H9 (cell line): Measurements from ENCODE around the gene TMCC2. TPM values are rescaled to one million over a fixed set of nuclear protein-coding genes. Genes with fewer than 3 reads are reported as not detected.

ENCODE experiments used
- DNase-seq: peaks from one replicate; pipeline ENCODE4 v3.0.0-alpha.2; 2017
- H2AFZ ChIP-seq: one replicate; pipeline ENCODE4 v1.6.1; 2013; ENCODE audit warnings: mild to moderate bottlenecking, low read length, control low read depth, moderate library complexity
- H2AK5ac ChIP-seq: 2 replicates; pipeline ENCODE4 v1.6.1; 2013; ENCODE audit warnings: low read length, control low read depth, mixed read lengths; ENCODE audit not compliant: insufficient read length
- H2BK120ac ChIP-seq: one replicate; pipeline ENCODE4 v1.6.1; 2013; ENCODE audit warnings: low read depth, mild to moderate bottlenecking, low read length, control low read depth, inconsistent platforms; ENCODE audit not compliant: poor library complexity, severe bottlenecking
- H2BK12ac ChIP-seq: 2 replicates; pipeline ENCODE4 v1.6.1; 2013; ENCODE audit warnings: low read length, control low read depth, mixed read lengths, low read depth; ENCODE audit not compliant: insufficient read length
- H2BK15ac ChIP-seq: 2 replicates; pipeline ENCODE4 v1.6.1; 2013; ENCODE audit warnings: low read depth, low read length, control low read depth
- H2BK20ac ChIP-seq: one replicate; pipeline ENCODE4 v1.6.1; 2013; ENCODE audit warnings: low read depth, mild to moderate bottlenecking, low read length, control low read depth, inconsistent platforms; ENCODE audit not compliant: poor library complexity, severe bottlenecking
- H2BK5ac ChIP-seq: 2 replicates; pipeline ENCODE4 v1.6.1; 2013; ENCODE audit warnings: low read length, control low read depth, mixed read lengths; ENCODE audit not compliant: insufficient read length
- H3K14ac ChIP-seq: 2 replicates; pipeline ENCODE4 v1.6.1; 2013; ENCODE audit warnings: low read length, control low read depth; ENCODE audit not compliant: insufficient read depth
- H3K18ac ChIP-seq: 2 replicates; pipeline ENCODE4 v1.6.1; 2013; ENCODE audit warnings: low read depth, mild to moderate bottlenecking, mixed read lengths, low read length, control low read depth; ENCODE audit not compliant: insufficient read length
- H3K23ac ChIP-seq: 2 replicates; pipeline ENCODE4 v1.6.1; 2013; ENCODE audit warnings: low read length, control low read depth, mixed read lengths, low read depth; ENCODE audit not compliant: insufficient read length
- H3K23me2 ChIP-seq: 2 replicates; pipeline ENCODE4 v1.6.1; 2013; ENCODE audit warnings: low read depth, mild to moderate bottlenecking, mixed read lengths, low read length, control low read depth; ENCODE audit not compliant: insufficient read length, poor library complexity, severe bottlenecking
- H3K27ac ChIP-seq: 2 replicates; pipeline ENCODE4 v1.5.1; 2013; ENCODE audit warnings: low read length, control low read depth, mixed read lengths, low read depth; ENCODE audit not compliant: insufficient read length
- H3K27me3 ChIP-seq: 2 replicates; pipeline ENCODE4 v1.6.1; 2013; ENCODE audit warnings: low read length, control low read depth, inconsistent platforms; ENCODE audit not compliant: insufficient read depth
- H3K4ac ChIP-seq: 2 replicates; pipeline ENCODE4 v1.6.1; 2013; ENCODE audit warnings: low read depth, mild to moderate bottlenecking, control low read depth, inconsistent platforms, low read length, moderate library complexity
- H3K4me1 ChIP-seq: 2 replicates; pipeline ENCODE4 v1.6.1; 2013; ENCODE audit warnings: low read length, control low read depth, inconsistent platforms; ENCODE audit not compliant: insufficient read depth
- H3K4me2 ChIP-seq: 2 replicates; pipeline ENCODE4 v1.6.1; 2013; ENCODE audit warnings: low read length, control low read depth, mixed read lengths; ENCODE audit not compliant: insufficient read length, insufficient read depth
- H3K56ac ChIP-seq: 2 replicates; pipeline ENCODE4 v1.6.1; 2013; ENCODE audit warnings: low read depth, mild to moderate bottlenecking, mixed read lengths, low read length, control low read depth; ENCODE audit not compliant: insufficient read length
- H3K79me1 ChIP-seq: 2 replicates; pipeline ENCODE4 v1.6.1; 2013; ENCODE audit warnings: low read depth, mild to moderate bottlenecking, moderate library complexity, low read length, control low read depth, inconsistent platforms; ENCODE audit not compliant: insufficient read depth, poor library complexity, severe bottlenecking
- H3K79me2 ChIP-seq: 2 replicates; pipeline ENCODE4 v1.6.1; 2013; ENCODE audit warnings: low read length, control low read depth, inconsistent platforms; ENCODE audit not compliant: insufficient read depth
- H3K9ac ChIP-seq: 2 replicates; pipeline ENCODE4 v1.6.1; 2013; ENCODE audit warnings: low read length, control low read depth, mixed read lengths; ENCODE audit not compliant: insufficient read length; ENCODE audit errors: extremely low read depth
- H3K9me3 ChIP-seq: one replicate; pipeline ENCODE4 v1.6.1; 2013; ENCODE audit warnings: low read depth, low read length, inconsistent platforms; ENCODE audit not compliant: control insufficient read depth
- H3T11ph ChIP-seq: one replicate; pipeline ENCODE4 v1.6.1; 2013; ENCODE audit warnings: mild to moderate bottlenecking, low read length, control low read depth, inconsistent platforms
- H4K20me1 ChIP-seq: one replicate; pipeline ENCODE4 v1.6.1; 2013; ENCODE audit not compliant: control insufficient read depth, insufficient read length, insufficient read depth
- H4K5ac ChIP-seq: 2 replicates; pipeline ENCODE4 v1.6.1; 2013; ENCODE audit warnings: low read depth, mild to moderate bottlenecking, mixed read lengths, low read length, control low read depth; ENCODE audit not compliant: insufficient read length
- H4K8ac ChIP-seq: replicated peaks from 2 replicates; pipeline ENCODE4 v1.6.1; 2013; ENCODE audit warnings: low read length, control low read depth, mixed read lengths, low read depth; ENCODE audit not compliant: insufficient read length
- H4K91ac ChIP-seq: 2 replicates; pipeline ENCODE4 v1.6.1; 2013; ENCODE audit warnings: low read depth, mild to moderate bottlenecking, moderate library complexity, mixed read lengths, low read length, control low read depth; ENCODE audit not compliant: insufficient read length
- H3K27ac Mint-ChIP-seq, 3 experiments: 2 replicates in 2 of 3; 3 replicates in 1 of 3; pipeline ENCODE4 v1.8.0; 2020 to 2021; ENCODE audit warnings: mixed read lengths in 3 of 3, mild to moderate bottlenecking in 1 of 3, moderate library complexity in 1 of 3
- H3K27me3 Mint-ChIP-seq: 2 replicates; pipeline ENCODE4 v1.8.0; 2021; ENCODE audit warnings: low read depth, mild to moderate bottlenecking, moderate library complexity, mixed read lengths
- H3K36me3 Mint-ChIP-seq, 3 experiments: 2 replicates in 2 of 3; 3 replicates in 1 of 3; pipeline ENCODE4 v1.8.0; 2020 to 2021; ENCODE audit warnings: low read depth in 3 of 3, mixed read lengths in 3 of 3; ENCODE audit not compliant: insufficient read depth in 1 of 3
- H3K4me1 Mint-ChIP-seq, 2 experiments: 2 replicates each; pipeline ENCODE4 v1.8.0; 2020; ENCODE audit warnings: mixed read lengths in 2 of 2
- H3K4me3 Mint-ChIP-seq, 2 experiments: 2 replicates in 1 of 2; 3 replicates in 1 of 2; pipeline ENCODE4 v1.8.0; 2020 to 2021; ENCODE audit warnings: mild to moderate bottlenecking in 2 of 2, mixed read lengths in 2 of 2, moderate library complexity in 1 of 2
- H3K9me3 Mint-ChIP-seq, 2 experiments: 2 replicates in 1 of 2; 3 replicates in 1 of 2; pipeline ENCODE4 v1.8.0; 2020; ENCODE audit warnings: mild to moderate bottlenecking in 2 of 2, mixed read lengths in 2 of 2, moderate library complexity in 1 of 2
- WGBS: extraction: QIAGEN DNeasy Blood & Tissue Kit; methylation state at CpG from one replicate; pipeline ENCODE4 v1.1.7; 2013; ENCODE audit warnings: missing lambda C conversion rate, low lambda C conversion rate, mixed read lengths; ENCODE audit not compliant: insufficient read length; ENCODE audit errors: extremely low coverage; 5-methylcytosine and 5-hydroxymethylcytosine counted together
- total RNA-seq: library from RNA; stranded (reverse); gene quantifications from 2 replicates; pipeline ENCODE4 v1.2.1, GENCODE V29; 2021
- TF ChIP-seq, protein P1 (sequence below): fragments of 200-600 bp; sonication (generic); conservative IDR thresholded peaks from 3 replicates; pipeline ENCODE4 v1.8.0; 2021; ENCODE audit warnings: antibody characterized with exemption, mild to moderate bottlenecking

Gene TMCC2
- total RNA-seq, 1 experiment from 2014 or later = 11.7 TPM

- Mint-ChIP-seq H3K36me3 (peaks cover 1 to 21% (median 16%) of the 10 kb centered on the region in 3 experiments), H3K4me1 (peaks cover 26 to 43% of the 10 kb centered on the region in 2 experiments), H3K27me3 (no peaks in the 10 kb centered on the region; the same call in 1 of the 2 replicates), H3K9me3 (no peaks in the 10 kb centered on the region; a peak in 1 of 5 replicates), H3K27ac (no peak overlapping the region), H3K4me3 (no peak overlapping the region)
- Histone ChIP-seq H4K8ac (no peak overlapping the region), H2BK20ac (no peak overlapping the region), H2AFZ (no peak overlapping the region), H3K4me1 (peaks cover 3% of the 10 kb centered on the region; the same call in 1 of the 2 replicates), H3K9me3 (no peaks in the 10 kb centered on the region), H3K4ac (no peak overlapping the region), H3T11ph (no peak overlapping the region), H3K14ac (no peak overlapping the region), H2BK5ac (no peak overlapping the region), H3K27me3 (no peaks in the 10 kb centered on the region), H4K5ac (no peak overlapping the region), H2AK5ac (no peak overlapping the region), H3K4me2 (no peak overlapping the region), H3K56ac (no peak overlapping the region), H2BK120ac (no peak overlapping the region), H4K20me1 (peaks cover 2% of the 10 kb centered on the region), H2BK12ac (no peak overlapping the region), H3K23ac (no peak overlapping the region), H3K18ac (no peak overlapping the region), H2BK15ac (no peak overlapping the region), H4K91ac (no peak overlapping the region), H3K27ac (no peak overlapping the region), H3K9ac (no peak overlapping the region), H3K79me1 (no peaks in the 10 kb centered on the region), H3K79me2 (no peaks in the 10 kb centered on the region), H3K23me2 (no peaks in the 10 kb centered on the region)
- TF ChIP-seq, protein P1, sequence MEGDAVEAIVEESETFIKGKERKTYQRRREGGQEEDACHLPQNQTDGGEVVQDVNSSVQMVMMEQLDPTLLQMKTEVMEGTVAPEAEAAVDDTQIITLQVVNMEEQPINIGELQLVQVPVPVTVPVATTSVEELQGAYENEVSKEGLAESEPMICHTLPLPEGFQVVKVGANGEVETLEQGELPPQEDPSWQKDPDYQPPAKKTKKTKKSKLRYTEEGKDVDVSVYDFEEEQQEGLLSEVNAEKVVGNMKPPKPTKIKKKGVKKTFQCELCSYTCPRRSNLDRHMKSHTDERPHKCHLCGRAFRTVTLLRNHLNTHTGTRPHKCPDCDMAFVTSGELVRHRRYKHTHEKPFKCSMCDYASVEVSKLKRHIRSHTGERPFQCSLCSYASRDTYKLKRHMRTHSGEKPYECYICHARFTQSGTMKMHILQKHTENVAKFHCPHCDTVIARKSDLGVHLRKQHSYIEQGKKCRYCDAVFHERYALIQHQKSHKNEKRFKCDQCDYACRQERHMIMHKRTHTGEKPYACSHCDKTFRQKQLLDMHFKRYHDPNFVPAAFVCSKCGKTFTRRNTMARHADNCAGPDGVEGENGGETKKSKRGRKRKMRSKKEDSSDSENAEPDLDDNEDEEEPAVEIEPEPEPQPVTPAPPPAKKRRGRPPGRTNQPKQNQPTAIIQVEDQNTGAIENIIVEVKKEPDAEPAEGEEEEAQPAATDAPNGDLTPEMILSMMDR = no peak
- no peak for DNase-seq
- WGBS = no CpG with 5 or more reads among the region's 8 CpGs
Observed at GRCh38 chr1:205269711-205270110, 42.0 kb downstream of the TMCC2 start.
